RPMI7951 (cell line): ENCODE results near the gene RTN4RL1. TPM values are rescaled to one million over a fixed set of nuclear protein-coding genes. Genes with fewer than 3 reads are reported as not detected.
"Not testable (repeated sequence)": the region's sequence is repeated elsewhere in the genome, so short reads cannot be mapped to it uniquely, and the experiment has no call there.

Experiments used
- DNase-seq: peaks from one replicate; pipeline ENCODE4 v3.0.0-alpha.2; 2012; ENCODE audit warnings: low read depth
- total RNA-seq: library from RNA; depleted of rRNA; stranded (reverse); fragments of >200 nt; shearing (Covaris generic); gene quantifications from 2 replicates; pipeline ENCODE4 v1.2.3, GENCODE V29; 2014

Gene RTN4RL1
- total RNA-seq, 1 experiment from 2014 or later: 7.6 TPM

GRCh38 chr17:2003525-2003924 is 21.6 kb downstream of the RTN4RL1 start:
- DNase-seq: no peak

- no peak for DNase-seq
These were observed 22.3 kb downstream of the RTN4RL1 start for GRCh38 chr17:2002767-2003329.

- peak; percentile 89 for DNase-seq
These were observed 25.4 kb downstream of the RTN4RL1 start for GRCh38 chr17:1999557-2000251.

- no peak for DNase-seq
These were observed 27.0 kb downstream of the RTN4RL1 start for GRCh38 chr17:1997927-1998742.

GRCh38 chr17:1997289-1997926 is 27.7 kb downstream of the RTN4RL1 start:
- DNase-seq: no peak

- DNase-seq: no peak
These were observed 28.3 kb downstream of the RTN4RL1 start for GRCh38 chr17:1996800-1997288.

GRCh38 chr17:1995907-1996799 is 29.0 kb downstream of the RTN4RL1 start:
- no peak for DNase-seq

- no peak for DNase-seq
These were observed 29.7 kb downstream of the RTN4RL1 start for GRCh38 chr17:1995321-1995892.

- no peak for DNase-seq
These were observed 30.4 kb downstream of the RTN4RL1 start for GRCh38 chr17:1994707-1995106.

GRCh38 chr17:1992541-1992940 is 32.6 kb downstream of the RTN4RL1 start:
- DNase-seq: no peak

- peak; percentile 94 for DNase-seq
These were observed 36.0 kb downstream of the RTN4RL1 start for GRCh38 chr17:1989135-1989534.

GRCh38 chr17:1986783-1987451 is 38.2 kb downstream of the RTN4RL1 start:
- no peak for DNase-seq

GRCh38 chr17:1985686-1986085 is 39.4 kb downstream of the RTN4RL1 start:
- no peak for DNase-seq

- DNase-seq: no peak
These were observed 40.0 kb downstream of the RTN4RL1 start for GRCh38 chr17:1985093-1985492.

GRCh38 chr17:1982793-1983366 is 42.3 kb downstream of the RTN4RL1 start:
- not testable (repeated sequence) for DNase-seq

GRCh38 chr17:1980665-1981250 is 44.4 kb downstream of the RTN4RL1 start:
- DNase-seq: no peak

GRCh38 chr17:1979182-1979985 is 45.8 kb downstream of the RTN4RL1 start:
- no peak for DNase-seq

- no peak for DNase-seq
These were observed 46.7 kb downstream of the RTN4RL1 start for GRCh38 chr17:1978396-1978949.
